Stomach (tissue), 4 donors: ENCODE results near the gene ASTN2.

Experiments used
- POLR2AphosphoS5 ChIP-seq, 3 donors: sonication (generic); formaldehyde crosslinking; IDR thresholded peaks; one replicate each; pipeline ENCODE4 v1.6.1; 2016; ENCODE audit warnings: antibody characterized with exemption in 3 of 3
- TF ChIP-seq, protein P1 (sequence below), 7 experiments: fragments of 450-650 bp in 4 of 7; fragments of 200-600 bp in 3 of 7; sonication (generic) in 3 of 7; IDR thresholded peaks; one replicate each; pipeline ENCODE4 v1.5.1; 2016 to 2019; ENCODE audit warnings: antibody characterized with exemption in 7 of 7, control low read depth in 2 of 7, mild to moderate bottlenecking in 1 of 7

DNA sequence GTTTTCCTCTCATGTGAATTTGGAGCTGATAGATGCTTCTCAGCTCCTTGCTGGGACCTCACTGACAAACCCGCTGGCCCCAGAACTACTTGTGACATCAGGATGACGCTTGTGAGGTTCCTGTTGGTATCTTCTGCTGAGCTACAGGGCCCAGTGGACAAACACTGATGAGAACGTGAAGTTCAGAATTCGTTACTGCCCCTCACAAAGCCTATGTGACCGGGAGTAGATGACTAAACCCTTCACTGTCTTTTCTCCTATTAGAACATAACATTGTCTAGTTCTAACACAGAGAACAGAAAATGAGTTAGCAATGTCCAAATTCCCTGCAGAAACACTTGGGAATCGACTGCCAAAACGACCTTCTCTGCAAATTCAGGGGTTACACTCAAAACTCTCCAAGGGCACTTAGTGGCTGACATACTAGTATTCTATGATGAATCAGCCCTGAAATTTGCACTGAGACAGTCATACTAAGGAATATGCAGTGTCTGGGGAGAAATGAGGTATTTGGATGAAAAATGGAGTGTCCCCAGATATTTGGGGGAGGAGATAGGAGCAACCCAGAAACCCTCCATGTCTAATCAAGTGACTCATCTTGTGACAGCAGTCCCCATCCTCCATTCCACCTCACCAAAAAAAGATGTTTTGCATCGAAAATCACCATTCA lies 871.0 kb downstream of the ASTN2 start:
- no peak for TF ChIP-seq POLR2AphosphoS5 (IDR thresholded peaks at IDR 0.05)
- TF ChIP-seq, protein P1, sequence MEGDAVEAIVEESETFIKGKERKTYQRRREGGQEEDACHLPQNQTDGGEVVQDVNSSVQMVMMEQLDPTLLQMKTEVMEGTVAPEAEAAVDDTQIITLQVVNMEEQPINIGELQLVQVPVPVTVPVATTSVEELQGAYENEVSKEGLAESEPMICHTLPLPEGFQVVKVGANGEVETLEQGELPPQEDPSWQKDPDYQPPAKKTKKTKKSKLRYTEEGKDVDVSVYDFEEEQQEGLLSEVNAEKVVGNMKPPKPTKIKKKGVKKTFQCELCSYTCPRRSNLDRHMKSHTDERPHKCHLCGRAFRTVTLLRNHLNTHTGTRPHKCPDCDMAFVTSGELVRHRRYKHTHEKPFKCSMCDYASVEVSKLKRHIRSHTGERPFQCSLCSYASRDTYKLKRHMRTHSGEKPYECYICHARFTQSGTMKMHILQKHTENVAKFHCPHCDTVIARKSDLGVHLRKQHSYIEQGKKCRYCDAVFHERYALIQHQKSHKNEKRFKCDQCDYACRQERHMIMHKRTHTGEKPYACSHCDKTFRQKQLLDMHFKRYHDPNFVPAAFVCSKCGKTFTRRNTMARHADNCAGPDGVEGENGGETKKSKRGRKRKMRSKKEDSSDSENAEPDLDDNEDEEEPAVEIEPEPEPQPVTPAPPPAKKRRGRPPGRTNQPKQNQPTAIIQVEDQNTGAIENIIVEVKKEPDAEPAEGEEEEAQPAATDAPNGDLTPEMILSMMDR (IDR thresholded peaks at IDR 0.05), result no peak
